HG03108 (cell line): ENCODE results near the gene PTGFRN.

ENCODE experiments used
- ATAC-seq: cut with Tn5 transposase; IDR thresholded peaks from one replicate; pipeline ENCODE4 v1.9.1; 2021; ENCODE audit warnings: moderate library complexity; ENCODE audit not compliant: unreplicated experiment

The PTGFRN gene

GRCh38 chr1:116993286-116993685, 83.6 kb downstream of the PTGFRN start:
- ATAC-seq = no peak

GRCh38 chr1:116994411-116994810, 84.7 kb downstream of the PTGFRN start:
- no peak for ATAC-seq

GRCh38 chr1:116997066-116997465, 87.3 kb downstream of the PTGFRN start:
- ATAC-seq = no peak

DNA sequence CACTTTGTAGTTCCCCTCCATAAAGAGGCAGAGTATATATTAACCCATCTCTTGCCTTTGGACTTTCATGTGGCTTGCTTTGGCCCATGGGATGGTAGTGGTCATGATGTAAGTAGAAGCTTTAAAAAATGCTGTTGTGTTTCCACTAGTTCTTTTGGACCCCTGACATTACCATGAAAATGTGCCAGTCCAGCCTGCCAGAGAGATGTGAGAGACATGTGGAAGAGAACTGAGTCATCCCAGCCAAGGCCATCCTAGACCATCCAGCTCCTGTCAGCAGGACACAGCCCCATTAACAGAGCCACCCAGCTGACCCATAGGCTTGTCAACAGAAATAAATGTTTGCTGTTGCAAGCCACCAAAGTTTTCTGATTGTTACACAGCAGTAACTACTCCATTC, 87.9 kb downstream of the PTGFRN start:
- ATAC-seq = no peak

DNA sequence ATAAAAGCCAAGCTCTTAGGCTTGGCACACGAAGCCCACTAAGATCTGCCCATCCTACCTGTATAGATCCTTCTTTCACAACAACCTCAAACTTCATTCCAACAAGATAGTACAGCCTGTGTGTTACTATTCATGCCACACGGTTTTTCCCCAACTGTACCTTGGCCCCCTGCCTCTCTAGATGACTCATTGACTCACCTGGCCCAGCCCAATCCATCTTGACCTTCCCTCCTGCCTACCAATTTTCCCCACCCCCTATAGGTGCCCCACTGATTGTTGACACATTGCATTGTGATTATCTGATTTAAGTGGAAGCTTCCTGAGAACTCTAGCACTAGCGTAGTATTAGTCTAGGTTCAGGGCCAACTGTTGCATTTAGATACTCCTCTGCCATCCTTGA, 89.9 kb downstream of the PTGFRN start:
- ATAC-seq = no peak

- no peak for ATAC-seq
Observed at GRCh38 chr1:117000142-117000541, 90.4 kb downstream of the PTGFRN start.

DNA sequence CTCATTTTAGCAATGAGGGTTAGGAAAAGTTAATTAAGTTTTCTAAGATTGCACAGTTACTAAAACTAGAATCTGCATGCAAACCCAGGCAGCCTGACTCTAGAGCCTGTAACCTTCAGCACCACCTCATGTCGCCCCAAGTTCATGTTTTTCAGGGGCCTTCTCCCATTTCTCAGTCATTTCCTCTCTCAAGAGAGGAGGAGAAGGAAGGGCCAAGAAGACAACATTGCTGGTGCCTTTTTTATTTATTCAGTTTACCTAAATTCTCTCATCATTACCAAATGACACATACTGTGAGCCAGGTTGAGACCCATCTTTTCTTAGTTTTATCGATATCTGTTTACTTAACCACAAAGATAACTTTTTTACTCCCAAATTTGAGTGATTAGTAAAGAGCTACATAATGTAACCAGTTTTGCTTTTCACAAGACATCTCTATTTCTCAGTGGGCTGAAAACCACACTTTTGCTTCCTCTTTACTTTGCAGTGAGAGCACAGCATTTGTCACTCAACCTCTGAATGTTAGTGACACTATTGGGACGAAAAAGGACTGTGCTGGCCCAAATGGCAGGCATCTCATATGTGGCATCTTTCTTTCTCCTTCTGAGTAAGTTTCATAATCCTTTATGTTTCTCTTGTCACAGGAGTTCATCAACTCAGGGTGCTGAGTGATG, 91.7 kb downstream of the PTGFRN start, which contains the start of gene CD101:
Gene CD101, plus strand, starts transcription at position 507 of the 674 bp plus-strand sequence. Its CDS starts 58 bp downstream, at position 565.
- ATAC-seq = peak; percentile 95

GRCh38 chr1:117003223-117003875, 93.6 kb downstream of the PTGFRN start:
- no peak for ATAC-seq

- no peak for ATAC-seq
Observed at GRCh38 chr1:117007719-117008013, 98.0 kb downstream of the PTGFRN start.

GRCh38 chr1:117008656-117009055, 98.9 kb downstream of the PTGFRN start:
- ATAC-seq = no peak

DNA sequence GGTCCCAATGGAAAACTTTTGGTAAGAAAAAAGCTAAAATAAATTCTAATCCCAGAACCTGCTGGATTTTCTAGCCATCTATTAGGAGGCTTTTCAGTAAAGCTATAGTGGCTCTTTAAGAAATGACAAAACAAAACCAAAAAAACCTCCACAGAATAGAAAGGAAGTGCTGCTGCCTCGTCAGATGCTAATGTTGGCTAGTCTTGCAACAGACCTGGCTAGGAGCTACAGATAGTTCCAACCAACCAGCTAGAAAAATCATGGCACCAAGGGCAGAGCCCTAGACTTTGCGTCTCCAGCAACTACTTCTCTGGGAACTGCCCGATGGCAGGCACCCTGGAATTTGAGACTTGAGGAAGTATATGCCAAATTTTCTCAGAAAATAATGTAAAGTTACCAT, 99.4 kb downstream of the PTGFRN start:
- ATAC-seq = no peak

GRCh38 chr1:117010310-117010969, 100.7 kb downstream of the PTGFRN start:
- ATAC-seq = no peak

DNA sequence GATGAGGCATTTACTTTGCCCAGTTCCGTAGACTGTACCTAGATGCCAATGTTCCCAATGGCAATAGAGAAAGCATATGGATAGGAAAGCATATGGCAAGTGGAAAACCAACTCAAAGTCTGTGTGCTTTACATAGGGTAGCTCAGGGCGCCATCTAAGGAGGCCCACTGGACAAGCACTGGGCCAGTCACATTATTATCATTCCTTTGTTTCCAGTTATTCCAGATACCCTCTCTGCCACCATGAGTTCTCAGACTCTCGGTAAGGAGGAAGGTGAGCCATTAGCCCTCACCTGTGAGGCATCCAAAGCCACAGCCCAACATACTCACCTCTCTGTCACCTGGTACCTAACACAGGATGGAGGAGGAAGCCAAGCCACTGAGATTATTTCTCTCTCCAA, 101.6 kb downstream of the PTGFRN start:
- ATAC-seq = no peak

DNA sequence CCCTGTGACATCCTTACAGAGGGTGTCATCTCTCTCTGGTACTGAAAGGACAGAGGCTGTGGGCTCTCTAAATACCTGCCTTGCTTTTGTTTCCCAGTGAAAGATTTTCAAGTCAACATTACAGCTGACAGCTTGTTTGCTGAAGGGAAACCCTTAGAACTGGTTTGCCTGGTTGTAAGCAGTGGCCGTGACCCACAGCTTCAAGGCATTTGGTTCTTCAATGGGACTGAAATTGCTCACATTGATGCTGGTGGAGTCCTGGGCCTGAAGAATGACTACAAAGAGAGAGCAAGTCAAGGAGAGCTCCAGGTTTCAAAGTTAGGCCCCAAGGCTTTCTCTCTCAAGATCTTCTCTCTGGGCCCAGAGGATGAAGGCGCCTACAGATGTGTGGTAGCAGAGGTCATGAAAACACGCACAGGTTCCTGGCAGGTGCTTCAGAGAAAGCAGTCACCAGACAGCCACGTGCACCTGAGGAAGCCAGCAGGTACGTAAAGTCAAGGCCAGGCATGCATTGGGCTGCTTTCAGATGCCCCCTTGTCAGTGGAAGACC, 103.7 kb downstream of the PTGFRN start:
- no peak for ATAC-seq

DNA sequence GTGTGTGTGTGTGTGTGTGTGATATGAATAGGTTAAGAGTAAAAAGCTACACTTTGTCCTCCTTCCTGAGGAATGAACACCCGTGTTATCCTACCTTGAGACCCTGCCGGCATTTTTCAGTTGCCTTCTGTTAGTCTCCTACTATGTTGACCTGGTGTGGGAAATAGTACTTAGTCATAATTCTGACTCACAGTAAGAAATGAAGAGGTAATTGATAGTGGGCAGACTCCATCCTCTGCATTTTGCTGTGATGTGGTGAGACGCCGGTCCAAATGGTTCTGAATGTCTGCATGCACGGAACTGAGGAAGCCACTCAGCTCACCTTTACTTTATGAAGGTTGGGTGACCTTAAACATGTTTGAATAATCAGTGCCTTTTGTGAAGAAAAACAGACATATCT, 104.5 kb downstream of the PTGFRN start:
- no peak for ATAC-seq

GRCh38 chr1:117015724-117016123, 106.0 kb downstream of the PTGFRN start:
- no peak for ATAC-seq

GRCh38 chr1:117017062-117017461, 107.3 kb downstream of the PTGFRN start:
- no peak for ATAC-seq

- no peak for ATAC-seq
Observed at GRCh38 chr1:117017648-117018047, 107.9 kb downstream of the PTGFRN start.

DNA sequence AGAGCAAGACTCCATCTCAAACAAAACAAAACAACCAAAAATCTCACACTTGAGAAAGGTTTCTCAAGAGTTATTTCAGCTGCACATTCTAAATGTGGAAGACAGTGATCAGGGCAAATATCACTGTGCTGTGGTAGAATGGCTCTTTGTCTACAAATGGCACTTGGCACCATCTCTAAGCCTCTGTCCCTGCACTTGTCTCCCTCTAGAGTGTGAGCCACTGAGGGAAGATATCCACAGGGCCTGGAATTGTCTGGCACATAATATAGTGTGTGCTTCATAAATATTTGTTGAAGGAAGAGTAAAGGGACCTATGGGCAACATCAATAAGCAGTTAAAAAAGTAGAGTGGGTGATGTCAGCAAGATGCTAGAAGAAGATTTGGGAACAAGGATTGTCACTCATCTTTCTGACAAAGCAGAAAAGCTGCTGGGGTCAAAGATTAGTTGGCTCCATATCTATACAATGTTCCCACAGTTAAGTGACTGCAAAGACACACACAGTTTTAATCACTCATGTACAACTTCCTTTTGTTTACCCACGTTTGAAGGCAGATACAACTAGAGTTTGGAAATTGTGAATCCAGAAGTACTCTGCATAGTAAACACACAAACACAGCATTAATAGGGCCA, 110.9 kb downstream of the PTGFRN start:
- no peak for ATAC-seq

- no peak for ATAC-seq
Observed at GRCh38 chr1:117022114-117022513, 112.4 kb downstream of the PTGFRN start.

GRCh38 chr1:117025568-117025967, 115.9 kb downstream of the PTGFRN start:
- ATAC-seq = no peak

- no peak for ATAC-seq
Observed at GRCh38 chr1:117026361-117026760, 116.6 kb downstream of the PTGFRN start.
